ENCODE data around the gene TBL2. TPM values are rescaled to one million over a fixed set of nuclear protein-coding genes. Genes with fewer than 3 reads are reported as not detected.
"Not testable (repeated sequence)": the region's sequence is repeated elsewhere in the genome, so short reads cannot be mapped to it uniquely, and the experiment has no call there.

TBL2 gene
- total RNA-seq, 1 donor from 2014 or later, result 52.2 TPM

GRCh38 chr7:73622909-73623797 is 44.8 kb upstream of the TBL2 start:
- Mint-ChIP-seq H3K27me3 (ENCODE audit: low read depth) (peaks cover 68% of the 10 kb centered on the region), H3K4me1 (peaks cover 8% of the 10 kb centered on the region), H3K36me3 (no peaks in the 10 kb centered on the region), H3K9me3 (no peaks in the 10 kb centered on the region), H3K4me3 (peak overlapping the region; percentile 55), H3K27ac (no peak overlapping the region)
- no peak for DNase-seq (ENCODE audit: low spot score in 2 of 2, unreplicated experiment in 2 of 2)
- TF ChIP-seq, protein P1, sequence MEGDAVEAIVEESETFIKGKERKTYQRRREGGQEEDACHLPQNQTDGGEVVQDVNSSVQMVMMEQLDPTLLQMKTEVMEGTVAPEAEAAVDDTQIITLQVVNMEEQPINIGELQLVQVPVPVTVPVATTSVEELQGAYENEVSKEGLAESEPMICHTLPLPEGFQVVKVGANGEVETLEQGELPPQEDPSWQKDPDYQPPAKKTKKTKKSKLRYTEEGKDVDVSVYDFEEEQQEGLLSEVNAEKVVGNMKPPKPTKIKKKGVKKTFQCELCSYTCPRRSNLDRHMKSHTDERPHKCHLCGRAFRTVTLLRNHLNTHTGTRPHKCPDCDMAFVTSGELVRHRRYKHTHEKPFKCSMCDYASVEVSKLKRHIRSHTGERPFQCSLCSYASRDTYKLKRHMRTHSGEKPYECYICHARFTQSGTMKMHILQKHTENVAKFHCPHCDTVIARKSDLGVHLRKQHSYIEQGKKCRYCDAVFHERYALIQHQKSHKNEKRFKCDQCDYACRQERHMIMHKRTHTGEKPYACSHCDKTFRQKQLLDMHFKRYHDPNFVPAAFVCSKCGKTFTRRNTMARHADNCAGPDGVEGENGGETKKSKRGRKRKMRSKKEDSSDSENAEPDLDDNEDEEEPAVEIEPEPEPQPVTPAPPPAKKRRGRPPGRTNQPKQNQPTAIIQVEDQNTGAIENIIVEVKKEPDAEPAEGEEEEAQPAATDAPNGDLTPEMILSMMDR (IDR thresholded peaks at IDR 0.05; ENCODE audit: unreplicated experiment), result no peak

DNA sequence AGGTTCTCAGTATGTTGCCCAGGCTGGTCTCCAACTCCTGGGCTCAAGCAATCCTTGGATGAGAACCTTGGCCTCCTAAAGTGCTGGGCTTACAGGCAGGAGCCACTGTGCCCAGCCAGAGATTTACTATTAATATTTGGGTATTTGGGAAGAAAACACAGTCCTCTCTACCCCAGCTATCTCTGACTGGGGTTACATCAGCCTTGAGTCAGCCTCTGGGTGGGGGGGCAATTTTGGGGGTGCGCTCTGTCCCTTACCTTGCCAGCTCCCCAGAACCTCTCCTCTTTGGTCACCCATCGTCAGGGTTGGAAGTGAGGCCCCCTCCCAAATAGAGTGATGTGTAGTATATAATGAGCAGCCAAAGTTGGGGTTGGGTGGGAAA is 44.1 kb upstream of the TBL2 start:
- TF ChIP-seq, protein P1 (IDR thresholded peaks at IDR 0.05; ENCODE audit: unreplicated experiment), result no peak
- H3K27me3 Mint-ChIP-seq (ENCODE audit: low read depth), result peaks cover 62% of the 10 kb centered on the region
- peaks cover 8% of the 10 kb centered on the region for H3K4me1 Mint-ChIP-seq
- H3K36me3 Mint-ChIP-seq, result no peaks in the 10 kb centered on the region
- H3K9me3 Mint-ChIP-seq, result no peaks in the 10 kb centered on the region
- no peak overlapping the region for H3K4me3 Mint-ChIP-seq
- DNase-seq (ENCODE audit: low spot score in 2 of 2, unreplicated experiment in 2 of 2), result no peak
- H3K27ac Mint-ChIP-seq, result no peak overlapping the region

DNA sequence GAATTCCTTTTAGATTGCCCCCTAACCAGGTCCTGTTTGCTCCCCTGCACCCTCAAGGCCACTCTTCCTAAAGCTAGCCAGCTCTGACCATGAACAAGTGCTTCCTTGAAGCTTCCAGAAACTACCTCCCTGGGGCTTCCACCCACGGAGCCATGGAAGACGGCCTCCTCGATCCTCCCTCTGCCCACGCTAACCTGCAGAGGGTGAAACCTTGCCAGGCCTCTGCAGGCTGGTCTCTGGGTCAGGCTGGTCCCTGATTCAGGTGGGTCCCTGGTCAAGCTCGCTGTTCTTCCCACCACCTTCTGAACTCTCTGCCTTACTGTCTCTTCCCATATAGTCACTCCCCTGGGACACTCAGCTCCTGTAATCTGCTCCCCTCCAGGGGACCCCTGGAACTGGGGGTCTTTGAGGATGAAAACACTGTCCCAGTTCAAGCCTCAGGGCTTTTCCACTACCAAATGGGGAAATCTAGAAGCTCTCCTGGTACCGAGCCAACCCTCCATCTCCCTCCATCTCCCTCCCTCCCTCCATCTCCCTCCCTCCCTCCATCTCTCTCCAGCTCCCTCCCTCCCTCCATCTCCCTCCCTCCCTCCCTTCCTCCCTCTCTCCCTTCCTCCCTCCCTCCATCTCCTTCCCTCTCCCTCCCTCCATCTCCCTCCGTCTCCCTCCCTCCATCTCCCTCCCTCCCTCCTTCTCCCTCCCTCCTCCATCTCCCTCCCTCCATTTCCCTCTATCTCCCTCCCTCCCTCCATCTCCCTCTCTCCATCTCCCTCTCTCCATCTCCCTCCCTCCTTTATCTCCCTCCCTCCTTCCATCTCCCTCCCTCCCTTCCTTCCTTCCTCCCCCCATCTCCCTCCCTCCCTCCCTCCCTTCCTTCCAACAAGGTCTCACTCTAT is 43.0 kb upstream of the TBL2 start:
- Mint-ChIP-seq H3K4me1 (peaks cover 8% of the 10 kb centered on the region), H3K9me3 (no peaks in the 10 kb centered on the region), H3K36me3 (no peaks in the 10 kb centered on the region), H3K27me3 (ENCODE audit: low read depth) (peaks cover 51% of the 10 kb centered on the region), H3K4me3 (no peak overlapping the region), H3K27ac (no peak overlapping the region)
- DNase-seq (ENCODE audit: low spot score in 2 of 2, unreplicated experiment in 2 of 2), result no peak
- TF ChIP-seq, protein P1 (IDR thresholded peaks at IDR 0.05; ENCODE audit: unreplicated experiment), result no peak

GRCh38 chr7:73619394-73619793 is 41.0 kb upstream of the TBL2 start:
- H3K27ac Mint-ChIP-seq; H3K9me3 Mint-ChIP-seq; H3K4me1 Mint-ChIP-seq; H3K36me3 Mint-ChIP-seq; H3K4me3 Mint-ChIP-seq; DNase-seq (ENCODE audit: low spot score in 2 of 2, unreplicated experiment in 2 of 2): not testable (repeated sequence)
- H3K27me3 Mint-ChIP-seq (ENCODE audit: low read depth), result peaks cover 33% of the 10 kb centered on the region

GRCh38 chr7:73618538-73618937 is 40.2 kb upstream of the TBL2 start:
- Mint-ChIP-seq H3K27ac (no peak overlapping the region), H3K4me3 (no peak overlapping the region), H3K9me3 (no peaks in the 10 kb centered on the region), H3K4me1 (peaks cover 11% of the 10 kb centered on the region), H3K36me3 (no peaks in the 10 kb centered on the region), H3K27me3 (ENCODE audit: low read depth) (peaks cover 30% of the 10 kb centered on the region)
- DNase-seq (ENCODE audit: low spot score in 2 of 2, unreplicated experiment in 2 of 2), result no peak
- TF ChIP-seq, protein P1 (IDR thresholded peaks at IDR 0.05; ENCODE audit: unreplicated experiment), result no peak

GRCh38 chr7:73617520-73617919 is 39.1 kb upstream of the TBL2 start:
- H3K4me3 Mint-ChIP-seq; H3K9me3 Mint-ChIP-seq; DNase-seq (ENCODE audit: low spot score in 2 of 2, unreplicated experiment in 2 of 2); H3K27ac Mint-ChIP-seq; H3K4me1 Mint-ChIP-seq; H3K36me3 Mint-ChIP-seq: not testable (repeated sequence)
- peaks cover 28% of the 10 kb centered on the region for H3K27me3 Mint-ChIP-seq (ENCODE audit: low read depth)

All from mesothelial cell of epicardium (in vitro differentiated cells).